HEK293 (cell line): ENCODE data around the gene ALG6.

ENCODE experiments used
- CTCF ChIA-PET: fragments of 350-600 bp; formaldehyde crosslinking; extraction: SDS; loops from one replicate; lab custom pipeline; 2021; ENCODE audit warnings: antibody characterized with exemption; lab: Yijun Ruan, JAX
- POLR2A ChIA-PET: fragments of 300-600 bp; formaldehyde crosslinking; extraction: SDS; loops from one replicate; lab custom pipeline; 2020; ENCODE audit warnings: antibody characterized with exemption, inconsistent platforms; lab: Yijun Ruan, JAX
- H3K27ac ChIP-seq: fragments of 200-500 bp; sonication (Bioruptor generic); 2 replicates; pipeline ENCODE4 v1.5.1; 2014; ENCODE audit warnings: low read depth, low read length, control low read depth, inconsistent platforms; ENCODE audit errors: extremely low read depth
- H3K36me3 ChIP-seq, 2 experiments: fragments of 200-500 bp in 1 of 2; sonication (Bioruptor generic) in 1 of 2; 1 replicate in 1 of 2; 2 replicates in 1 of 2; pipeline ENCODE4 v1.5.1; 2014 to 2017; ENCODE audit warnings: inconsistent platforms in 2 of 2, low read length in 2 of 2; ENCODE audit not compliant: control insufficient read depth in 2 of 2, insufficient read depth in 1 of 2
- H3K4me1 ChIP-seq: fragments of 200-500 bp; sonication (Bioruptor generic); 2 replicates; pipeline ENCODE4 v1.5.1; 2014; ENCODE audit warnings: mild to moderate bottlenecking, low read length, inconsistent platforms; ENCODE audit not compliant: control insufficient read depth, insufficient read depth
- H3K4me3 ChIP-seq: 2 replicates; pipeline ENCODE4 v1.5.1; 2011; ENCODE audit warnings: low read depth, mild to moderate bottlenecking, control low read depth, low read length, moderate library complexity
- H3K9me3 ChIP-seq: fragments of 200-500 bp; sonication (Bioruptor generic); 2 replicates; pipeline ENCODE4 v1.5.1; 2014; ENCODE audit warnings: low read depth, low read length, inconsistent platforms; ENCODE audit not compliant: control insufficient read depth, insufficient read depth
- MYNN ChIP-seq: fragments of 450-650 bp; formaldehyde crosslinking; IDR thresholded peaks from 2 replicates; pipeline ENCODE4 v1.5.1; 2016; ENCODE audit warnings: missing biosample characterization, missing genetic modification characterization, borderline replicate concordance
- MZF1 ChIP-seq: fragments of 450-650 bp; formaldehyde crosslinking; IDR thresholded peaks from 2 replicates; pipeline ENCODE4 v1.5.1; 2017; ENCODE audit warnings: missing biosample characterization, missing genetic modification characterization, borderline replicate concordance
- SCRT2 ChIP-seq: fragments of 450-650 bp; formaldehyde crosslinking; IDR thresholded peaks from 2 replicates; pipeline ENCODE4 v1.5.1; 2016; ENCODE audit warnings: missing biosample characterization, missing genetic modification characterization
- ZNF169 ChIP-seq: fragments of 450-650 bp; formaldehyde crosslinking; IDR thresholded peaks from 2 replicates; pipeline ENCODE4 v1.5.1; 2016; ENCODE audit warnings: missing biosample characterization, missing genetic modification characterization
- ZNF23 ChIP-seq: fragments of 450-650 bp; formaldehyde crosslinking; IDR thresholded peaks from 2 replicates; pipeline ENCODE4 v1.5.1; 2016; ENCODE audit warnings: missing biosample characterization, missing genetic modification characterization, borderline replicate concordance
- ZNF292 ChIP-seq: fragments of 450-650 bp; formaldehyde crosslinking; IDR thresholded peaks from 2 replicates; pipeline ENCODE4 v1.5.1; 2016; ENCODE audit warnings: low read depth, missing biosample characterization, missing genetic modification characterization, borderline replicate concordance
- ZNF426 ChIP-seq: fragments of 450-650 bp; formaldehyde crosslinking; IDR thresholded peaks from 2 replicates; pipeline ENCODE4 v1.5.1; 2017; ENCODE audit warnings: missing biosample characterization, missing genetic modification characterization, mild to moderate bottlenecking, inconsistent platforms, moderate library complexity
- ZNF624 ChIP-seq: fragments of 450-650 bp; formaldehyde crosslinking; IDR thresholded peaks from 2 replicates; pipeline ENCODE4 v1.5.1; 2017; ENCODE audit warnings: missing biosample characterization, missing genetic modification characterization
- ZNF843 ChIP-seq: fragments of 450-650 bp; formaldehyde crosslinking; IDR thresholded peaks from 2 replicates; pipeline ENCODE4 v1.5.1; 2016; ENCODE audit warnings: missing biosample characterization, missing genetic modification characterization
- ZSCAN30 ChIP-seq: fragments of 450-650 bp; IDR thresholded peaks from 2 replicates; pipeline ENCODE4 v1.5.1; 2018; ENCODE audit warnings: missing biosample characterization, mild to moderate bottlenecking, missing genetic modification characterization, moderate library complexity
- TF ChIP-seq, protein P1 (sequence below): IDR thresholded peaks from 2 replicates; pipeline ENCODE4 v1.6.1; 2011; ENCODE audit warnings: mild to moderate bottlenecking, low read depth, low read length, borderline replicate concordance
- TF ChIP-seq, protein P2 (sequence below): fragments of 450-650 bp; formaldehyde crosslinking; IDR thresholded peaks from 2 replicates; pipeline ENCODE4 v1.5.1; 2016; ENCODE audit warnings: missing biosample characterization, missing genetic modification characterization
- TF ChIP-seq, protein P3 (sequence below): fragments of 450-650 bp; formaldehyde crosslinking; IDR thresholded peaks from 2 replicates; pipeline ENCODE4 v1.5.1; 2016; ENCODE audit warnings: missing biosample characterization, missing genetic modification characterization
- TF ChIP-seq, protein P4 (sequence below): fragments of 450-650 bp; formaldehyde crosslinking; IDR thresholded peaks from 2 replicates; pipeline ENCODE4 v1.5.1; 2016; ENCODE audit warnings: missing biosample characterization, missing genetic modification characterization
- TF ChIP-seq, protein P5 (sequence below): fragments of 450-650 bp; formaldehyde crosslinking; IDR thresholded peaks from 2 replicates; pipeline ENCODE4 v1.5.1; 2016; ENCODE audit warnings: missing biosample characterization, missing genetic modification characterization, low read depth

The ALG6 gene

DNA sequence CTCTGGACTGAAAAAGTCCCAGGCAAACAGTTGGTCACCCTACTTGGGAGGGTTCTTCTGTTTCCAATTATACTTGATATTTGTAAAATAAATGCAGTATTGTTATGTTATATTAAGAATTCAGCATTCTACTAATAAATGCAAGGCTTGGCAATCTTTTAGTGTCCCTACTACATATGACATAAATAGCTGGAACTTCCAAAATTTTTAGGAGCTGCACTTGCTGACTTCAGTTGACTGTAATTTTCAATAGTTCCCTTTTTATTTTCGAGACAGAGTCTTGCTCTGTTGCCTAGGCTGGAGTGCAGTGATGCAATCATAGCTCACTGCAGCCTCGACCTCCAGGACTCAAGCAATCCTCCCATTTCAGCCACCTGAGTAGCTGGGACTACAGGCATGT lies 25.0 kb upstream of the ALG6 start:
- no peaks in the 10 kb centered on the region for H3K4me1 ChIP-seq
- H3K9me3 ChIP-seq: no peaks in the 10 kb centered on the region
- ChIA-PET CTCF (interaction anchor here (0.6 to 1.1 kb wide), 2 partner anchors 14 to 28 kb away, joined by 3 read pairs; no protein-coding TSS in a partner anchor), POLR2A (no interaction called here)
- TF ChIP-seq ZNF169 (tag by site-specific recombination): no peak
- TF ChIP-seq, protein P1, sequence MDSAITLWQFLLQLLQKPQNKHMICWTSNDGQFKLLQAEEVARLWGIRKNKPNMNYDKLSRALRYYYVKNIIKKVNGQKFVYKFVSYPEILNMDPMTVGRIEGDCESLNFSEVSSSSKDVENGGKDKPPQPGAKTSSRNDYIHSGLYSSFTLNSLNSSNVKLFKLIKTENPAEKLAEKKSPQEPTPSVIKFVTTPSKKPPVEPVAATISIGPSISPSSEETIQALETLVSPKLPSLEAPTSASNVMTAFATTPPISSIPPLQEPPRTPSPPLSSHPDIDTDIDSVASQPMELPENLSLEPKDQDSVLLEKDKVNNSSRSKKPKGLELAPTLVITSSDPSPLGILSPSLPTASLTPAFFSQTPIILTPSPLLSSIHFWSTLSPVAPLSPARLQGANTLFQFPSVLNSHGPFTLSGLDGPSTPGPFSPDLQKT: no peak
- TF ChIP-seq, protein P2, sequence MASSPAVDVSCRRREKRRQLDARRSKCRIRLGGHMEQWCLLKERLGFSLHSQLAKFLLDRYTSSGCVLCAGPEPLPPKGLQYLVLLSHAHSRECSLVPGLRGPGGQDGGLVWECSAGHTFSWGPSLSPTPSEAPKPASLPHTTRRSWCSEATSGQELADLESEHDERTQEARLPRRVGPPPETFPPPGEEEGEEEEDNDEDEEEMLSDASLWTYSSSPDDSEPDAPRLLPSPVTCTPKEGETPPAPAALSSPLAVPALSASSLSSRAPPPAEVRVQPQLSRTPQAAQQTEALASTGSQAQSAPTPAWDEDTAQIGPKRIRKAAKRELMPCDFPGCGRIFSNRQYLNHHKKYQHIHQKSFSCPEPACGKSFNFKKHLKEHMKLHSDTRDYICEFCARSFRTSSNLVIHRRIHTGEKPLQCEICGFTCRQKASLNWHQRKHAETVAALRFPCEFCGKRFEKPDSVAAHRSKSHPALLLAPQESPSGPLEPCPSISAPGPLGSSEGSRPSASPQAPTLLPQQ (tag by site-specific recombination): no peak
- no peak for TF ChIP-seq ZNF843 (tag by site-specific recombination)
- TF ChIP-seq MZF1: no peak
- TF ChIP-seq ZNF23 (tag by site-specific recombination): no peak
- TF ChIP-seq MYNN (tag by site-specific recombination): no peak
- TF ChIP-seq ZSCAN30: no peak
- TF ChIP-seq, protein P3, sequence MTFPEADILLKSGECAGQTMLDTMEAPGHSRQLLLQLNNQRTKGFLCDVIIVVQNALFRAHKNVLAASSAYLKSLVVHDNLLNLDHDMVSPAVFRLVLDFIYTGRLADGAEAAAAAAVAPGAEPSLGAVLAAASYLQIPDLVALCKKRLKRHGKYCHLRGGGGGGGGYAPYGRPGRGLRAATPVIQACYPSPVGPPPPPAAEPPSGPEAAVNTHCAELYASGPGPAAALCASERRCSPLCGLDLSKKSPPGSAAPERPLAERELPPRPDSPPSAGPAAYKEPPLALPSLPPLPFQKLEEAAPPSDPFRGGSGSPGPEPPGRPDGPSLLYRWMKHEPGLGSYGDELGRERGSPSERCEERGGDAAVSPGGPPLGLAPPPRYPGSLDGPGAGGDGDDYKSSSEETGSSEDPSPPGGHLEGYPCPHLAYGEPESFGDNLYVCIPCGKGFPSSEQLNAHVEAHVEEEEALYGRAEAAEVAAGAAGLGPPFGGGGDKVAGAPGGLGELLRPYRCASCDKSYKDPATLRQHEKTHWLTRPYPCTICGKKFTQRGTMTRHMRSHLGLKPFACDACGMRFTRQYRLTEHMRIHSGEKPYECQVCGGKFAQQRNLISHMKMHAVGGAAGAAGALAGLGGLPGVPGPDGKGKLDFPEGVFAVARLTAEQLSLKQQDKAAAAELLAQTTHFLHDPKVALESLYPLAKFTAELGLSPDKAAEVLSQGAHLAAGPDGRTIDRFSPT: no peak
- TF ChIP-seq ZNF426 (tag by site-specific recombination): no peak
- TF ChIP-seq, protein P4, sequence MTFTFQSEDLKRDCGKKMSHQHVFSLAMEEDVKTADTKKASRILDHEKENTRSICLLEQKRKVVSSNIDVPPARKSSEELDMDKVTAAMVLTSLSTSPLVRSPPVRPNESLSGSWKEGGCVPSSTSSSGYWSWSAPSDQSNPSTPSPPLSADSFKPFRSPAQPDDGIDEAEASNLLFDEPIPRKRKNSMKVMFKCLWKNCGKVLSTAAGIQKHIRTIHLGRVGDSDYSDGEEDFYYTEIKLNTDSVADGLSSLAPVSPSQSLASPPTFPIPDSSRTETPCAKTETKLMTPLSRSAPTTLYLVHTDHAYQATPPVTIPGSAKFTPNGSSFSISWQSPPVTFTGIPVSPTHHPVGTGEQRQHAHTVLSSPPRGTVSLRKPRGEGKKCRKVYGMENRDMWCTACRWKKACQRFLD (tag by site-specific recombination): no peak
- no peak overlapping the region for H3K27ac ChIP-seq
- no peaks in the 10 kb centered on the region for H3K36me3 ChIP-seq
- no peak overlapping the region for H3K4me3 ChIP-seq

DNA sequence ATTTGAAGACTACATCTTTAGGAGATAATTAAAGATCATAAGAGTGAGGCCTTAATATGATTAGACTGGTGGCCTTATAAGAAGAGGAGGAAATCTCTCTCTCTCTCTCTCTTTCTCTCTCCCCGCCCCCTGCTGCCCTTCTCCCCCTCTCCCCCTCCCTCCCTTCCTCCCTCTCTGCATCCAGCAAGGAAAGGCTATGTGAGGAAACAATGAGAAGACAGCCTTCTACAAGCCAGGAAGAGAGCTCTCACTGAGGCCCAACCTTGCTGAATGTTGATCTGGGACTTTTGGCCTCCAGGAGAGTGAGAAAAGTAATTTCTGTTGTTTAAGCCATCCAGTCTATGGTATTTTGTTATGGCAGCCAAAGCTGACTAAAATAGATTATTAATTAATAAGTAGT lies 23.5 kb upstream of the ALG6 start:
- H3K9me3 ChIP-seq: no peaks in the 10 kb centered on the region
- no peak for TF ChIP-seq ZNF292
- H3K4me3 ChIP-seq: no peak overlapping the region
- no peaks in the 10 kb centered on the region for H3K36me3 ChIP-seq
- POLR2A ChIA-PET: interaction anchor here (1.5 kb wide), 1 partner anchor 10 kb away, joined by 3 read pairs; no protein-coding TSS in a partner anchor
- CTCF ChIA-PET: interaction anchor here (1.1 kb wide), 1 partner anchor 16 kb away, joined by 3 read pairs; no protein-coding TSS in a partner anchor
- H3K27ac ChIP-seq: no peak overlapping the region
- H3K4me1 ChIP-seq: no peaks in the 10 kb centered on the region

DNA sequence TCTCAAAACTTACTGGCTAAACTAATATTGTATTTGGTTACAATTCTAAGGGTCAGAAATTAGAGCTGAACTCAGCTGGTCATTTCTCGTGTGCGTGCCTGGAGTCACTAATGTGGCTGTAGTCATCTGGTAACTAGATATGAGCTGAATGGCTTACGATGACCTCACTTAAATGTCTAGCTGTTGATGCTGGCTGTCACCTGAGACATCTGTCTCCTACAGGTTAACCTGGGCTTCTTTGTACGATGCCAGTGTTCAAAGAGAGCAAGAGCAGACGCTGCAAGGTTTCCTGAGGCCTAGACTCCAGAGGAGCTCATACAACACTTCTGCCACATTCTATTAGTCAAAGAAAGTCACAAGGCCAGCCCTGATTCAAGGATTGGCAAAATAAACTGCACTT lies 17.1 kb upstream of the ALG6 start:
- Histone ChIP-seq H3K9me3 (no peaks in the 10 kb centered on the region), H3K27ac (no peak overlapping the region), H3K4me1 (0 out of 2 replicates have a peak, but pooled peaks cover 2% of the 10 kb centered on the region), H3K4me3 (no peak overlapping the region), H3K36me3 (no peaks in the 10 kb centered on the region)
- ChIA-PET POLR2A (interaction anchor here (0.7 kb wide), 1 partner anchor 11 kb away, joined by 3 read pairs; no protein-coding TSS in a partner anchor), CTCF (interaction anchor here (0.6 to 5.8 kb wide), 3 partner anchors 10 to 514 kb away, joined by 3 to 34 read pairs (median 4); no protein-coding TSS in a partner anchor)
- TF ChIP-seq ZNF624 (tag by site-specific recombination) (no peak), SCRT2 (tag by site-specific recombination) (peak; percentile 70)
- TF ChIP-seq, protein P5, sequence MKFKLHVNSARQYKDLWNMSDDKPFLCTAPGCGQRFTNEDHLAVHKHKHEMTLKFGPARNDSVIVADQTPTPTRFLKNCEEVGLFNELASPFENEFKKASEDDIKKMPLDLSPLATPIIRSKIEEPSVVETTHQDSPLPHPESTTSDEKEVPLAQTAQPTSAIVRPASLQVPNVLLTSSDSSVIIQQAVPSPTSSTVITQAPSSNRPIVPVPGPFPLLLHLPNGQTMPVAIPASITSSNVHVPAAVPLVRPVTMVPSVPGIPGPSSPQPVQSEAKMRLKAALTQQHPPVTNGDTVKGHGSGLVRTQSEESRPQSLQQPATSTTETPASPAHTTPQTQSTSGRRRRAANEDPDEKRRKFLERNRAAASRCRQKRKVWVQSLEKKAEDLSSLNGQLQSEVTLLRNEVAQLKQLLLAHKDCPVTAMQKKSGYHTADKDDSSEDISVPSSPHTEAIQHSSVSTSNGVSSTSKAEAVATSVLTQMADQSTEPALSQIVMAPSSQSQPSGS (tag by site-specific recombination): peak; percentile 47; the same call in 1 of the 2 replicates
